ENCODE data around the gene FGF9.

Gene FGF9

GRCh38 chr13:21670883-21671619 is at the start of gene FGF9:
Gene FGF9, plus strand, starts transcription at chr13:21671073. Its CDS starts 840 bp downstream, at chr13:21671913.
- DNase-seq = peak; percentile 88

- DNase-seq = no peak
Observed at GRCh38 chr13:21625366-21625765, 45.5 kb upstream of the FGF9 start.

DNA sequence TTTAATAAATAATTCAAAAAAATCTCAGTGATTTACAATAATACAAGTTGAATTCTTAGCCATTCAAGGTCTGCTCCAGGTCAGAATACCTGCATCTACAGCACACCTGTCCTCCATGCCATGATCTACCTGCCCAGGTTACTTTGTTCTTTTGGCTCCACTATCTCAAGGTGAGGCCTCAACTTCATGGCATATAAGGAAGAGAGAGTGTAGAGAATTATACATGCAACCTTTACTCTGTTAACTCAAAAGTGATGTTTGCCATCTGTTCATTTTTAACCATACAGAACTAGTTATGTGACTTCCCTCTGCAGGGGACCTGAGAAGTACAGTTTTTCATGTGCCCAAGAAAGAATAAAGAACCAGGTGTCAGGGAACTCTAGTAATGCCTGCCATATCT is 38.7 kb upstream of the FGF9 start:
- DNase-seq = no peak

GRCh38 chr13:21636656-21637055 is 34.2 kb upstream of the FGF9 start:
- no peak for DNase-seq

- no peak for DNase-seq
Observed at GRCh38 chr13:21637296-21637695, 33.6 kb upstream of the FGF9 start.

DNA sequence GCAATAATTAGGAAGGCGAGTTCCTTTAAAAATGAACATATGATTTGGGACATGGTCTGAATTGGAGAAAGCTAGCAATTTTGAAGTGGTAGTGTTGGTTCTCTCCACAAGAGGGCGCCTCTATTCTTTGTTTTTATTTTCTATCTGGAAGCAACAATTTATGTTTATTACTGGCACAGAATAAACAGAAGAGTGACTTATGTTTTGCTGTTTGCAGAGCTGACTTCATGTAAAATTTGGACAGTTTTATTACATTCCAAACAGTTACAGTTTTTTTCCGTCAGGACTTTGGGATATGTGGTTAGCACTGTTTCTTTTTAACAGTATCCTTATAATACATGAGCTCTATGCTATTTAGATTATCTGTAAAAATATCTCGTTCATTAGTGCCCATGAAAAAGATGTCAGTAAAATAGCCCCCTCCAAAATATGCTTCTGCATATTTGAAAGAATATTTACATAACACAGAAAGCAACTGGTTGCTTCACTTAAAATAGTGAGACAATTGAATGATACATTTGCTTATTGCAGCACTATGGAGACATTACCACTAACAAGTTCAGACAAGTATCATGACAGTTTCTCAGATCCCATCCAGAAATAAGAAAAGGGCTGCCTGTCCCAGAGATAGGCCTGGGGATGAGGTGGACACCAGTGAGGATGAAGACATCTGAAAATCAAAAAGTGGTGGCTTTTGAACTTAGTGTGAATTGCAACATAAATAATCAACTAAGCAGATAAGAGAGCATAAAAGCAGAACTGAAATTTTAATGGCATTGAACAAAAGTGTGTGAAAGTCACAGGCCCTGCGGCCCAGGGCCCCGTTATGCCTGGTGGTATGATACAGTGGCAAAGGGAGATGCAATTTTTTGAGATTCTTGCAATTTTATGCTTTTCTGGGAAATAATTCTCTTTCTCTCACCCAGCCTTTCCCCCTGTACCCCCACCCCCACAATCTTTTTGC is 32.3 kb upstream of the FGF9 start:
- no peak for DNase-seq

- no peak for DNase-seq
Observed at GRCh38 chr13:21639561-21639960, 31.3 kb upstream of the FGF9 start.

GRCh38 chr13:21641629-21642028 is 29.2 kb upstream of the FGF9 start:
- no peak for DNase-seq

- DNase-seq = no peak
Observed at GRCh38 chr13:21657538-21657937, 13.3 kb upstream of the FGF9 start.

DNA sequence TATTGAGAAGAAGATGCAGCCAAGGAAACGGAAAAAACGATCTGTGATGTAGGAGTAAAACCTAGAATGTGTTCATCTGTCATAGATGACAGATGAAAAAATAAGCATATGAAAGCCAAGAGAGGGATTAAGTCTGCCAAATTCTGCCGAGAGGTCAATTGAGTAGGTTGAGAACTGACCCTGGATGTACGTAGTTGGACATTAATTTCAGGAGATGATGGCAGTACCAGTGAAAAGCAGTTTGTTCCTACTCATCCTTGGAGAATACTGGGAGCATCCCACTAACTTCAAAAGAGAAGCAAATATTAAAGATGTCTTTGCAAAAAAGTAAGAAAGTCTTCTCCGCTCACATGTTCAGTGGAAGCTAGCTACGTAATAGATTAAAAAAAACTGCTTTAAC is 11.8 kb upstream of the FGF9 start:
- no peak for DNase-seq

DNA sequence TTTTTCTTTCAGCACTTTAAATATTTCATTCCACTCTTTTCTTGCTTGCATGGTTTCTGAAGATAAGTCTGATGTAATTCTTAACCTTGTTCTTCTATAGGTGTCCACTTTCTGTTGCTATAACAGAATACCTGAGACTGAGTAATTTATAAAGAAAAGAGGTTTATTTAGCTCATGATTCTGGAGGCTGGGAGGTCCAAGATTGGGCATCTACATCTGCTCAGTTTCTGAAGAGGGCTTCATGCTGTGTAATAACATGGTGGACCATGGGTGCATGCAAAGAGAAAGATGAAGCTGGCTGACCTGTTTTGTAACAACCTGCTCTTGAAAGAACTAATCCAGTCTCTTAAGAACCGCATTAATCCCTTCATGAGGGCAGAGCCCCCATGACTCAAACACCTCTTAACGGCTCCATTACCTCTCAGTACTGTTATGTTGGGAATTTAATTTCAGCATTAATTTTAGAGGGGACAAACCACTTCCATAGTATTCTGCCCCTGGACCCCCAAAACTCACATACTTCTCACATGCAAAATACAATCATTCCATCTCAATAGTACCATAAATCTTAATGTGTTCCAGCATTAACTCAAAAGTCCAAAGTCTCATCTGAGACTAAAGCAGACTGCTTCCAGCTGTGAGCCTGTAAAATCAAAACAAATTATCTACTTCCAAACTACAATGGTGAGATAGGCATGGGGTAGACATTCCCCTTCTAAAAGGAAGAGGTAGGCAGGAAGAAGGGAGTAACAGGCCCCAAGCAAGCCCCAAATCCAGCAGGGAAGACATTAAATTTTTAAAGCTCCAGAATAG is 9.6 kb upstream of the FGF9 start:
- no peak for DNase-seq

- no peak for DNase-seq
Observed at GRCh38 chr13:21663197-21663596, 7.7 kb upstream of the FGF9 start.

DNA sequence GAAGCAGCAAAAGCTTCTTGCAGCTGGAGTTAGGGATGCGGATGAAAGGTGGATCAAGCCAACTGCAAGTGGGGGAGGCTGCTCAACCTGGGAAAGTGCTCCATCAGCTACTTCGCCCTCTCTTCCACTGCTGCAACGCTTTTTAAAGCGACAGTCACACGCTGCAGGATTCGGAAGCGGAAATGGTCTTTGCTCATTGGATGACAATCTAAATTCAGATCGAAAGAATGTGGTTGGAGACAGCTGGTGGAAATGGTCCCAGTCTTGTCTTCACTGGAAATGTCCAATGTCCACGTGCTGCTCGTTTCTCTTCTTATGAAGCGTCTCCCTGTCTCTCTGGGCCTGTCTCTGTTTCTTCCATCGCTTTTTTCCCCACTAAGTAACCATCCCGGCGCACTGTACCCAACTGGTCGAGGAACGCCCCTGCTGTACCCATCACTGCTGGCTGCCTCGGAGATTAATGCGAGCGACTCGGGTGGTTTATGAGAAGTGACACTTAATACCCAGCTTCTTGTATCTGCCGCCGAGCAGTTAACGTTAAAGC is 2.1 kb upstream of the FGF9 start:
- DNase-seq = no peak

GRCh38 chr13:21670006-21670882 is 629 bp upstream of the FGF9 start:
- DNase-seq = peak; percentile 80

- DNase-seq = no peak
Observed at GRCh38 chr13:21671620-21672286, 880 bp downstream of the FGF9 start.

DNA sequence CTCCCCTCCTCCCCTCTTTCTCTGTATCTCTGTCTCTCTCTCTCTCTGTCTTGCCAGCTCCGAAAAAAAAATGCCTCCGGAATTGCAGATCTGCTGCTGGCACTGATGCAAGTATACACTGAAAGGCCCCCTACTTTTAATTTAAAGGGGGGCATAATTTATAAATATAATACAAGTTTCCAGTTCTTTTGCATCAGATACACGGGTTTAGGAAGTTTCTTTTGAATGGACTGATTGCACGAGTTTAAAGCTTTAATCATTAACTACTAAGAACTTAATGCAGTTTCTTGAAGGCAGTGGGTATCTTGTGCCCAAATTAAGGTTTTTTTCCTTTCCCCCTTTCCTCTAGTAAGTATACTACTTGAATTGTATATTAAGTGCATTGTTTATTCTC is 1.4 kb downstream of the FGF9 start:
- DNase-seq = no peak

GRCh38 chr13:21672796-21673538 is 2.1 kb downstream of the FGF9 start:
- DNase-seq = no peak

- peak; percentile 54 for DNase-seq
Observed at GRCh38 chr13:21673539-21673788, 2.6 kb downstream of the FGF9 start.

GRCh38 chr13:21673789-21674489 is 3.1 kb downstream of the FGF9 start:
- DNase-seq = peak; percentile 72

DNA sequence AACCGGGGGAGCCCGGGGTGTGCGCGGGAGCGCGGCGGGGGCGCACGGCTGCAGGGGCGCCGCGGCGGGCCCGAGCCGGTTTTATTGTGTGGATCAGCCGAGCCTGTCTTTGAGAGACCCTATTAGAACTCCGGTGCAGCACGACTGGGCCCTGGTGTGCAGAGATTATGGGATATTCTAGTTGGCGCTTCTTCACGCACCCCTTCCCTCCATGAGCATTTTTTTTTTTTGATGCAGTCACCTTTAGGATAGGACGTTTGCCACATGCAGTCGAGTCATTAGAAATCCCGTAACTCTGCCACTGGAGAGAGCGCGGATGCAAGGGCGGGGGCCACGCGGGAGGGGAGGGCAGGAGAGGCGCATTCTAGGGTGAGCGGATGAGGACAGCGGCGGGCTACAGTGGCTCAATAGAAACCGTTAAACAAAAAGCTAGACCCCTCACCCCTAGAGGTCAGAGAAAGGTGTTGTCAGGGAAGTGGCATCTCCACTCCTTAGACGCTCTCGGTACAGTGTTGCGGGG is 3.7 kb downstream of the FGF9 start:
- no peak for DNase-seq
